Loucy (cell line): ENCODE data around the gene DNAH9.

Experiments used
- H2AFZ ChIP-seq: fragments of 200-600 bp; sonication (generic); 2 replicates; pipeline ENCODE4 v1.6.0; 2016; ENCODE audit warnings: antibody characterized with exemption, mild to moderate bottlenecking, low read length, moderate library complexity
- H3F3A ChIP-seq: fragments of 200-600 bp; 2 replicates; pipeline ENCODE4 v1.6.0; 2016; ENCODE audit warnings: antibody characterized with exemption, low read depth, mild to moderate bottlenecking
- H3K27me3 ChIP-seq: fragments of 200-600 bp; sonication (generic); 2 replicates; pipeline ENCODE4 v1.6.1; 2014; ENCODE audit warnings: low read length, mild to moderate bottlenecking; ENCODE audit not compliant: insufficient read depth, poor library complexity, severe bottlenecking
- H3K36me3 ChIP-seq: fragments of 200-600 bp; sonication (generic); 2 replicates; pipeline ENCODE4 v1.6.1; 2016; ENCODE audit warnings: low read length; ENCODE audit not compliant: insufficient read depth
- H3K4me1 ChIP-seq: fragments of 200-600 bp; sonication (generic); 2 replicates; pipeline ENCODE4 v1.5.1; 2014; ENCODE audit warnings: low read length, mild to moderate bottlenecking; ENCODE audit not compliant: insufficient read depth, poor library complexity, severe bottlenecking
- H3K4me2 ChIP-seq: fragments of 200-600 bp; sonication (generic); 2 replicates; pipeline ENCODE4 v1.6.0; 2014; ENCODE audit warnings: antibody characterized with exemption, low read length, low read depth, mild to moderate bottlenecking; ENCODE audit not compliant: poor library complexity, severe bottlenecking
- H3K4me3 ChIP-seq: fragments of 200-600 bp; sonication (generic); 2 replicates; pipeline ENCODE4 v1.5.1; 2014; ENCODE audit warnings: low read length, mild to moderate bottlenecking, mixed read lengths; ENCODE audit not compliant: poor library complexity, severe bottlenecking
- H3K79me2 ChIP-seq: fragments of 200-600 bp; sonication (generic); 2 replicates; pipeline ENCODE4 v1.6.1; 2014; ENCODE audit warnings: low read length; ENCODE audit not compliant: insufficient read depth
- H3K9ac ChIP-seq: fragments of 200-600 bp; sonication (generic); 2 replicates; pipeline ENCODE4 v1.6.0; 2014; ENCODE audit warnings: mild to moderate bottlenecking, low read depth, low read length, moderate library complexity; ENCODE audit not compliant: poor library complexity, severe bottlenecking
- H3K9me2 ChIP-seq: fragments of 200-600 bp; sonication (generic); replicated peaks from 2 replicates; pipeline ENCODE4 v1.6.1; 2016; ENCODE audit warnings: low read depth, low read length, mixed read lengths
- H3K9me3 ChIP-seq: fragments of 200-600 bp; sonication (generic); 2 replicates; pipeline ENCODE4 v1.6.1; 2014; ENCODE audit warnings: mild to moderate bottlenecking, antibody characterized with exemption, low read length, low read depth; ENCODE audit not compliant: insufficient read depth
- H4K20me1 ChIP-seq: fragments of 200-600 bp; sonication (generic); 2 replicates; pipeline ENCODE4 v1.6.0; 2014; ENCODE audit warnings: antibody characterized with exemption, low read length, mild to moderate bottlenecking; ENCODE audit not compliant: insufficient read depth, poor library complexity, severe bottlenecking
- CTCF ChIP-seq: fragments of 200-600 bp; sonication (generic); conservative IDR thresholded peaks from 2 replicates; pipeline ENCODE4 v1.5.1; 2014; ENCODE audit warnings: mild to moderate bottlenecking, antibody characterized with exemption, low read length
- EZH2phosphoT487 ChIP-seq: fragments of 200-600 bp; IDR thresholded peaks from 2 replicates; pipeline ENCODE4 v1.6.1; 2018; ENCODE audit warnings: antibody characterized with exemption, mild to moderate bottlenecking, moderate library complexity, borderline replicate concordance

Gene DNAH9

GRCh38 chr17:11896199-11896598, 297.9 kb downstream of the DNAH9 start:
- Histone ChIP-seq H3K4me3 (no peak overlapping the region), H3F3A (no peaks in the 10 kb centered on the region), H3K4me2 (no peak overlapping the region), H4K20me1 (no peaks in the 10 kb centered on the region), H3K27me3 (no peaks in the 10 kb centered on the region), H3K36me3 (no peaks in the 10 kb centered on the region), H3K9me3 (no peaks in the 10 kb centered on the region), H3K9ac (no peak overlapping the region), H3K79me2 (no peaks in the 10 kb centered on the region), H3K9me2 (no peaks in the 10 kb centered on the region), H2AFZ (no peak overlapping the region), H3K4me1 (no peaks in the 10 kb centered on the region)
- TF ChIP-seq EZH2phosphoT487, result no peak
- TF ChIP-seq CTCF, result no peak

- no peak overlapping the region for H2AFZ ChIP-seq
- no peak overlapping the region for H3K4me2 ChIP-seq
- H3K9me3 ChIP-seq, result peaks cover 5% of the 10 kb centered on the region; the same call in 1 of the 2 replicates
- TF ChIP-seq CTCF (no peak), EZH2phosphoT487 (no peak)
- no peaks in the 10 kb centered on the region for H3F3A ChIP-seq
- no peaks in the 10 kb centered on the region for H3K79me2 ChIP-seq
- no peaks in the 10 kb centered on the region for H3K36me3 ChIP-seq
- H3K4me3 ChIP-seq, result no peak overlapping the region
- H3K27me3 ChIP-seq, result no peaks in the 10 kb centered on the region
- H3K9me2 ChIP-seq, result no peaks in the 10 kb centered on the region
- no peaks in the 10 kb centered on the region for H3K4me1 ChIP-seq
- no peaks in the 10 kb centered on the region for H4K20me1 ChIP-seq
- H3K9ac ChIP-seq, result no peak overlapping the region
Observed at GRCh38 chr17:11898526-11899235, 300.4 kb downstream of the DNAH9 start.

GRCh38 chr17:11899537-11899942, 301.3 kb downstream of the DNAH9 start:
- H3K9me2 ChIP-seq, result no peaks in the 10 kb centered on the region
- H3K36me3 ChIP-seq, result no peaks in the 10 kb centered on the region
- H3K4me2 ChIP-seq, result no peak overlapping the region
- no peaks in the 10 kb centered on the region for H3F3A ChIP-seq
- no peak overlapping the region for H2AFZ ChIP-seq
- no peaks in the 10 kb centered on the region for H3K4me1 ChIP-seq
- H3K79me2 ChIP-seq, result no peaks in the 10 kb centered on the region
- no peaks in the 10 kb centered on the region for H3K27me3 ChIP-seq
- TF ChIP-seq CTCF, result no peak
- TF ChIP-seq EZH2phosphoT487, result no peak
- H4K20me1 ChIP-seq, result no peaks in the 10 kb centered on the region
- no peak overlapping the region for H3K9ac ChIP-seq
- H3K9me3 ChIP-seq, result peaks cover 8% of the 10 kb centered on the region; the same call in 1 of the 2 replicates
- no peak overlapping the region for H3K4me3 ChIP-seq
